ENCODE data around the gene RALGDS.

The RALGDS gene

GRCh38 chr9:133122605-133122934 lies 1.5 kb upstream of the RALGDS start:
- peaks cover 40% of the 10 kb centered on the region for H3K4me1 ChIP-seq (ENCODE audit: low read length)
- peaks cover 72% of the 10 kb centered on the region for H4K20me1 ChIP-seq (ENCODE audit: insufficient read depth, low read length)
- H2AFZ ChIP-seq (ENCODE audit: low read depth, low read length): no peak overlapping the region
- H3K27me3 ChIP-seq (ENCODE audit: low read depth, low read length): no peaks in the 10 kb centered on the region
- no peaks in the 10 kb centered on the region for H3K36me3 ChIP-seq (replicated peaks; ENCODE audit: low read depth, low read length)
- H3K4me3 ChIP-seq (ENCODE audit: low read length): no peak overlapping the region
- H3K9ac ChIP-seq (ENCODE audit: low read length): no peak overlapping the region
- H3K4me2 ChIP-seq (ENCODE audit: low read length): no peak overlapping the region
- no peak for TF ChIP-seq EZH2phosphoT487 (IDR thresholded peaks at IDR 0.05; ENCODE audit: low read depth)
- TF ChIP-seq, protein P1, sequence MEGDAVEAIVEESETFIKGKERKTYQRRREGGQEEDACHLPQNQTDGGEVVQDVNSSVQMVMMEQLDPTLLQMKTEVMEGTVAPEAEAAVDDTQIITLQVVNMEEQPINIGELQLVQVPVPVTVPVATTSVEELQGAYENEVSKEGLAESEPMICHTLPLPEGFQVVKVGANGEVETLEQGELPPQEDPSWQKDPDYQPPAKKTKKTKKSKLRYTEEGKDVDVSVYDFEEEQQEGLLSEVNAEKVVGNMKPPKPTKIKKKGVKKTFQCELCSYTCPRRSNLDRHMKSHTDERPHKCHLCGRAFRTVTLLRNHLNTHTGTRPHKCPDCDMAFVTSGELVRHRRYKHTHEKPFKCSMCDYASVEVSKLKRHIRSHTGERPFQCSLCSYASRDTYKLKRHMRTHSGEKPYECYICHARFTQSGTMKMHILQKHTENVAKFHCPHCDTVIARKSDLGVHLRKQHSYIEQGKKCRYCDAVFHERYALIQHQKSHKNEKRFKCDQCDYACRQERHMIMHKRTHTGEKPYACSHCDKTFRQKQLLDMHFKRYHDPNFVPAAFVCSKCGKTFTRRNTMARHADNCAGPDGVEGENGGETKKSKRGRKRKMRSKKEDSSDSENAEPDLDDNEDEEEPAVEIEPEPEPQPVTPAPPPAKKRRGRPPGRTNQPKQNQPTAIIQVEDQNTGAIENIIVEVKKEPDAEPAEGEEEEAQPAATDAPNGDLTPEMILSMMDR (IDR thresholded peaks at IDR 0.05; ENCODE audit: low read depth, low read length): no peak
- peaks cover 11% of the 10 kb centered on the region for H3K79me2 ChIP-seq (ENCODE audit: low read length)
- no peaks in the 10 kb centered on the region for H3K9me3 ChIP-seq (ENCODE audit: insufficient read depth, low read length)
- H3K27ac ChIP-seq (ENCODE audit: low read length): no peak overlapping the region

- Histone ChIP-seq H2AFZ (ENCODE audit: low read depth, low read length) (no peak overlapping the region), H3K79me2 (ENCODE audit: low read length) (peaks cover 11% of the 10 kb centered on the region), H3K4me2 (ENCODE audit: low read length) (peak overlapping the region; percentile 84), H3K27ac (ENCODE audit: low read length) (peak overlapping the region; percentile 28), H3K9ac (ENCODE audit: low read length) (peak overlapping the region; percentile 52; the same call in 1 of the 2 replicates), H3K36me3 (replicated peaks; ENCODE audit: low read depth, low read length) (no peaks in the 10 kb centered on the region), H3K4me3 (ENCODE audit: low read length) (peak overlapping the region; percentile 77), H4K20me1 (ENCODE audit: insufficient read depth, low read length) (peaks cover 70% of the 10 kb centered on the region), H3K4me1 (ENCODE audit: low read length) (peaks cover 38% of the 10 kb centered on the region), H3K9me3 (ENCODE audit: insufficient read depth, low read length) (no peaks in the 10 kb centered on the region), H3K27me3 (ENCODE audit: low read depth, low read length) (no peaks in the 10 kb centered on the region)
- no peak for TF ChIP-seq EZH2phosphoT487 (IDR thresholded peaks at IDR 0.05; ENCODE audit: low read depth)
- TF ChIP-seq, protein P1 (IDR thresholded peaks at IDR 0.05; ENCODE audit: low read depth, low read length): no peak
Observed at GRCh38 chr9:133121915-133122550, 993 bp upstream of the RALGDS start.

DNA sequence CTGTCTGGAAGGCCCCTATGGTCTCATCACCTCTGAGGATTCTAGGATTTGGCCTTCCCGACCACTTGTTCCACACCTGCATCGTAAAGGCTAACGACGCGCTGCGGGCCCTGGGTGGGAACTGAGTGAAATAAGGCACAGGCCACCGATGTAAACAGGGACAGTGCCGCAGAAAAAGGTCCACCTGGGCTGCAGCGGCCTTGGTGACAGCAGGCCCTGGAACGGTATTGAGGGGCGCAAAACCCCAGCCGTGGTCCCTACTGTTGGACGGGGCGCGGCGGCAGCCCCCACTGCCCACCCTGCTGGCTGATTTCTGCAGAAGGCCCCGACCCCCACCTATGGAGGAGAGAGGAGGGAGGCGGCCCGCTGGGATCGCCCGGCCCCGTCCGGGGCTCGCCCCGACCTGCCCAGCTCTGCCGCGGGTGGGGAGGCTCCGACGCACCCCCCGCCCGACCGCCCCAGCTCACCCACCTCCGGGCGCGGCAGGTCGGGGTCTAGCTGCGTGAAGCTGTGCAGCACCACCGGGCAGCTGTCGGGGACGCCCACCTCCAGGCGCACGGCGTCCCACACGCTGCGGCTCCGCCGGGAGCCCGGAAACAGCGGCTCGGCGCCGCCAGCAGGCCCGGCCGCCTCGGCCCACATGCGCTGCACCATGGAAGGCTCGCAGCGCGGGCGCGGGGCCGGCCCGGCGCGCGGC lies 391 bp downstream of the RALGDS start:
- H3K9ac ChIP-seq (ENCODE audit: low read length): peak overlapping the region; percentile 71
- H3K27ac ChIP-seq (ENCODE audit: low read length): no peak overlapping the region
- peaks cover 9% of the 10 kb centered on the region for H3K79me2 ChIP-seq (ENCODE audit: low read length)
- no peaks in the 10 kb centered on the region for H3K27me3 ChIP-seq (ENCODE audit: low read depth, low read length)
- TF ChIP-seq, protein P1 (IDR thresholded peaks at IDR 0.05; ENCODE audit: low read depth, low read length): no peak
- TF ChIP-seq EZH2phosphoT487 (IDR thresholded peaks at IDR 0.05; ENCODE audit: low read depth): no peak
- H2AFZ ChIP-seq (ENCODE audit: low read depth, low read length): peak overlapping the region; percentile 39; the same call in 1 of the 2 replicates
- no peaks in the 10 kb centered on the region for H3K9me3 ChIP-seq (ENCODE audit: insufficient read depth, low read length)
- H3K4me1 ChIP-seq (ENCODE audit: low read length): peaks cover 36% of the 10 kb centered on the region
- peak overlapping the region; percentile 90 for H3K4me3 ChIP-seq (ENCODE audit: low read length)
- peaks cover 56% of the 10 kb centered on the region for H4K20me1 ChIP-seq (ENCODE audit: insufficient read depth, low read length)
- no peaks in the 10 kb centered on the region for H3K36me3 ChIP-seq (replicated peaks; ENCODE audit: low read depth, low read length)
- peak overlapping the region; percentile 98 for H3K4me2 ChIP-seq (ENCODE audit: low read length)

DNA sequence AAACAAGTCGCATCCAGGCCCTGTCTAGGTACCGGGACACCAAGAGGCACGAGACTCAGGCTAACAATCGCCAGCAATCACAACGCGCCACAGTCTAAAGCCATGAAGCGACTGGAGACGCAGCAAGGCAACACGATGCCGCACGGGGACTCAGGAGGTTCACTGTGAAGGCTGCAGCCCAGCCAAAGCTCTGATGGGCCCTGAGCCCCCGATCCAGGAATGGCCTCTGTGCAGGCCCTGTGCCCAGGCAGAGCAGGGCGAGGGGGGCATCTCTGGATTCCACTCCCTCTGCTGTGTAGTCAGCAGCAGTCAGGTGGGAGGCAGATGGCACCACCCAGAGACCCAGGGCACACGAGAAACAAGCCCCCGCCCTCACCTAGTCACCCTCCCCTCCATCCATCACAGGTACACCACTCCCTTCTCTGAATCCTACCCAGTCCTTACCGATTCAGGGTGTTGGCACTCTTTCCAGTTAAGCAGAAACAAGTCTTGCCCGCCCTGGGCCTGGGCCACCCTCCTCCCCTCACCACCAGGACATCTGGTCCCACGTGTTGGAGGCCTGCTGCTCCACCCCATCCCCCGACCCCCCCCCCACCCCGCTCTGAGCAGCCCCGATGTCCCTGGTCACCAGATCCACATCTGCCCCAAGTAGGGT lies 1.1 kb downstream of the RALGDS start:
- TF ChIP-seq, protein P1 (IDR thresholded peaks at IDR 0.05; ENCODE audit: low read depth, low read length): no peak
- TF ChIP-seq EZH2phosphoT487 (IDR thresholded peaks at IDR 0.05; ENCODE audit: low read depth): no peak
- Histone ChIP-seq H2AFZ (ENCODE audit: low read depth, low read length) (no peak overlapping the region), H3K27ac (ENCODE audit: low read length) (no peak overlapping the region), H3K4me2 (ENCODE audit: low read length) (peak overlapping the region; percentile 98), H4K20me1 (ENCODE audit: insufficient read depth, low read length) (peaks cover 49% of the 10 kb centered on the region), H3K27me3 (ENCODE audit: low read depth, low read length) (no peaks in the 10 kb centered on the region), H3K9me3 (ENCODE audit: insufficient read depth, low read length) (no peaks in the 10 kb centered on the region), H3K36me3 (replicated peaks; ENCODE audit: low read depth, low read length) (no peaks in the 10 kb centered on the region), H3K4me3 (ENCODE audit: low read length) (peak overlapping the region; percentile 90), H3K9ac (ENCODE audit: low read length) (peak overlapping the region; percentile 71; the same call in 1 of the 2 replicates), H3K79me2 (ENCODE audit: low read length) (peaks cover 8% of the 10 kb centered on the region), H3K4me1 (ENCODE audit: low read length) (peaks cover 41% of the 10 kb centered on the region)
